Kidney epithelial cell (primary cell): ENCODE data around the gene AGAP3. TPM values are rescaled to one million over a fixed set of nuclear protein-coding genes. Genes with fewer than 3 reads are reported as not detected.
A peak's percentile ranks its signal among the peaks of the same experiment; 100 is the strongest.
"Not testable (repeated sequence)": the region's sequence is repeated elsewhere in the genome, so short reads cannot be mapped to it uniquely, and the experiment has no call there.

Source experiments
- DNase-seq: peaks from one replicate; pipeline ENCODE4 v3.0.0-alpha.2; 2010; ENCODE audit warnings: low read depth
- H3K27me3 ChIP-seq: 2 replicates; pipeline ENCODE4 v1.6.0; 2011; ENCODE audit warnings: low read length; ENCODE audit not compliant: control insufficient read depth, insufficient read depth
- H3K36me3 ChIP-seq: 2 replicates; pipeline ENCODE4 v1.5.1; 2011; ENCODE audit warnings: low read length; ENCODE audit not compliant: control insufficient read depth, insufficient read depth
- H3K4me3 ChIP-seq: 2 replicates; pipeline ENCODE4 v1.5.1; 2011; ENCODE audit warnings: low read depth, mild to moderate bottlenecking, control low read depth, low read length
- total RNA-seq: library from RNA; depleted of rRNA; stranded (reverse); fragments of >200 nt; gene quantifications from 2 replicates; pipeline ENCODE4 v1.2.3, GENCODE V29; 2015
- TF ChIP-seq, protein P1 (sequence below): IDR thresholded peaks from 2 replicates; pipeline ENCODE4 v1.5.1; 2011; ENCODE audit warnings: mild to moderate bottlenecking, moderate library complexity, low read length, control low read depth, inconsistent platforms; ENCODE audit not compliant: insufficient read depth, poor library complexity, severe bottlenecking

The AGAP3 gene
- 77.4 and 92.8 TPM in 2 replicates for total RNA-seq

DNA sequence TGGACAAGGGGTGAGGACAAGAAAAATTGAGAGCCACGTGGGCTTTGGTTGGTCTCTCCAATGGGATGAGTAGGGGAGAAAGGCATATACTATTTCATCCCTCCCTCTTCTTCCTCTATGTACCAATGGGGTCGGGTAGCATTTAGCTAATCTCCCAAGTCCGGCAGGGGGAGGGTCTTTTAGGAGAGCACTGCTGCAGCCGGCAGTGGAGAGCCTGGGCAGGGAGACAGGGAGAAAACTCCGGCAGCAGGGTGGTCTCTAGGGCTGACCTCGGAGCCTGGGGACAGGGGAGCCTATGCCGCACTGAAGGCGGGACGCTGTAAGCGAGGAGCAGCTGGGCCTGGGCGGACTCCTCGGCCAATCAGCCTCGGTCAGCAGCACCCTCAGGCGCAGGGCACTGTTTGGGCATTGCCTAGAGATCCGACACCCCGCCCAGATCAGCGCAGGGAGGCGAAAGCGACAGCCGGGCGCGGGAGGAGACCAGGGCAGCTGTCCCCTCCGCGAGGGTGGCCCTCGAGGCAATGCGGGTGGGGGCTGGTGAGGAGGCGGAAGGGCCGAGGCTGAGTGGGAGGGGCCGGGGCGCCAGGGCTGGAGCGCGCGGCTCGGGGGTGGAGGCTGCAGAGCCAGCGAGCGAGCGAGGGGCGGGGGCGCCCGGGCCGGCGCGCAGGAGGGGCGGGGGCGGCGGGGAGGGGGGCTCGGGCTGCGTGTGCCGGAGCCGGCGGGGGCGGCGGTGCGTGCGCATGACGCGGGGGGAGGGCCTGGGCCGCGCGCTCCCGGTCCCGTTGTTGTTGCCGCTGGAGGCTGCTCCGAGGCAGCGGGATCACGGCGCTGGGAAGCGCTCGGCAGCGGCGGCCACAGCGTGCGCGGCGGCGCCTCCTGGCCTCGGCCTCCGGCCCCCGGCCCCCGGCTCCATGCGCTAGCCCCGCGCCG is at the start of gene AGAP3:
AGAP3 (plus strand) TSS at position 785 of the 930 bp plus-strand sequence. CDS start 267 bp downstream, outside the sequence.
- Histone ChIP-seq H3K4me3 (peak within 1 kb of the TSS; percentile 81), H3K36me3 (peaks cover 1% of the 10 kb centered on the region), H3K27me3 (no peaks in the 10 kb centered on the region)
- DNase-seq = no peak
- TF ChIP-seq, protein P1, sequence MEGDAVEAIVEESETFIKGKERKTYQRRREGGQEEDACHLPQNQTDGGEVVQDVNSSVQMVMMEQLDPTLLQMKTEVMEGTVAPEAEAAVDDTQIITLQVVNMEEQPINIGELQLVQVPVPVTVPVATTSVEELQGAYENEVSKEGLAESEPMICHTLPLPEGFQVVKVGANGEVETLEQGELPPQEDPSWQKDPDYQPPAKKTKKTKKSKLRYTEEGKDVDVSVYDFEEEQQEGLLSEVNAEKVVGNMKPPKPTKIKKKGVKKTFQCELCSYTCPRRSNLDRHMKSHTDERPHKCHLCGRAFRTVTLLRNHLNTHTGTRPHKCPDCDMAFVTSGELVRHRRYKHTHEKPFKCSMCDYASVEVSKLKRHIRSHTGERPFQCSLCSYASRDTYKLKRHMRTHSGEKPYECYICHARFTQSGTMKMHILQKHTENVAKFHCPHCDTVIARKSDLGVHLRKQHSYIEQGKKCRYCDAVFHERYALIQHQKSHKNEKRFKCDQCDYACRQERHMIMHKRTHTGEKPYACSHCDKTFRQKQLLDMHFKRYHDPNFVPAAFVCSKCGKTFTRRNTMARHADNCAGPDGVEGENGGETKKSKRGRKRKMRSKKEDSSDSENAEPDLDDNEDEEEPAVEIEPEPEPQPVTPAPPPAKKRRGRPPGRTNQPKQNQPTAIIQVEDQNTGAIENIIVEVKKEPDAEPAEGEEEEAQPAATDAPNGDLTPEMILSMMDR = no peak

DNA sequence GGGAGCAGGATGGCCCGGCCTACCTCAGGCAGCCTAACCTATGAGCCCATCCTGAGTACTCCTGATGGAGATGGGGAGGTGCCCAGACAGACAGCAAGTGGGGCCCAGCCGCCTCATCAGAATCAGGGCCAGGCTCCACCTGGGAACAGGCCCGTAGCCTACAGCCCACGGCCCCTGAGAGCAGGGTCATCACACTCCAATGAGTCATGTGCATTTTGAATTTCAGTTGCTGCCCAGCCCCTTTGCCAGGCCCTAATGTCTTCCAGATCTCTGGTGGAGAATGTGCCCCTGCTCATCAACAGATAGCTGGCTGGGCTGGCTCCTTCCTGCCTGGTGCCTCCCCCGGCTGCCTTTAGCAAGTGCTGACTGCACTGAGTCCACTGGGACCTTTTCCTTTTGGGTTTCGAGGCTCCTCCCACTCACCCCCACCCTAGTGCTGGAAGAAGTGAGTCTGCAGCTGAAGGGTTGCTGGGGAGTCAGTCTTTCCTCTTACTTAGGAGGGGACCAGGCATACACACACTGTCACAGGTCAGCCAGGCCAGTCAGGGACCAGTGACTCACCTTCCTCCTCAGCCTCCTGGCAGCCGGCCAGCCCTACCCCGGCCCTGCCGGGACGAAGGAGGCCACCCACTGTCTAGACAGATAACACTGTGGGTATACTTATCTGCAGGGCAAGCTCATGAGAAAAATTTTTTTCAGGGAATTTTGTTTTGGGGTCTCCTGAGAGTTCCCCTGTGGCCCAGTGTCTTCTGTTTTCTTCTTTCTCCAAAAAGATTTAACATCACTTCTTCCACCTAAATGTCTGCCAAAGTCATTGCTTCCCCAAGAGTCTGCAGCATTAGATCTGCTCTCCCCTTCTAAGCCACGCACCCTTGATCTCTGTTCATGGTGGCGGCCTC is 47.1 kb upstream of the AGAP3 start:
- Histone ChIP-seq H3K4me3 (no peak overlapping the region), H3K36me3 (no peaks in the 10 kb centered on the region), H3K27me3 (no peaks in the 10 kb centered on the region)
- TF ChIP-seq, protein P1 = no peak
- DNase-seq = peak; percentile 87

DNA sequence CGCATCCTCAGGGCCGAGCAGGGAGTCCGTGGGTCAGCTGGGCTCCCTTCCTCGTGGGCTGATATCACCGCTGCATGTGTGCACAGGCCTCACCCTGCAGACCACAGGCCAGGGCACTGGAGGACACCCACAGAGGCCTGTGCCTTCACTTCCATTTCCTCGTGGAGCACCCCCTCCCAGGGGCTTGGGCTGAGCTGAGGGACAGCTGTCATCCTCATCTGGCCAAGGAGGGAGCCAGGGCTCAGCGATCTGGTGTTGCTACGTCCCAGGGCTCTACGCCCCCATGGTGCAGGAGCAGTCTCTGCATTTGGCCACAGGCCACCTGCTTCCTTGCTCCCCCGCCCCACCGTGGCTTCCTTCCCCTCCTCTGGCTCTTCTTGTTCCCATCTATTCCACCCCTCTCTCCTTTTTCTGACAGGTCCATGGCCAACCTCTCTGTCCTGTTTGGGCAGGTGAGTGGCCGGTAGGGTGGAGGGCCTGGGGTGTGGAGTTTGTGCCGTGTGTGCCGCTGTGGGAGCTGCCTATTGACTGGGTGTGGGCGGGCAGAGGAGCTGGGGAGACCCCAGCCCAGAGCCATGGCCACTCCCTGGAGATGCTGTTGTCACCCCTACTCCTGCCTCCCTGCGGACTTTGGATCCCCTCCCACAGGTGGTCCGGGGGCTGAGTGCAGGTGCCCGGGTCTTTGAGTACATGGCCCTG is 46.3 kb upstream of the AGAP3 start:
- TF ChIP-seq, protein P1 = no peak
- Histone ChIP-seq H3K36me3 (no peaks in the 10 kb centered on the region), H3K27me3 (no peaks in the 10 kb centered on the region), H3K4me3 (no peak overlapping the region)
- no peak for DNase-seq

DNA sequence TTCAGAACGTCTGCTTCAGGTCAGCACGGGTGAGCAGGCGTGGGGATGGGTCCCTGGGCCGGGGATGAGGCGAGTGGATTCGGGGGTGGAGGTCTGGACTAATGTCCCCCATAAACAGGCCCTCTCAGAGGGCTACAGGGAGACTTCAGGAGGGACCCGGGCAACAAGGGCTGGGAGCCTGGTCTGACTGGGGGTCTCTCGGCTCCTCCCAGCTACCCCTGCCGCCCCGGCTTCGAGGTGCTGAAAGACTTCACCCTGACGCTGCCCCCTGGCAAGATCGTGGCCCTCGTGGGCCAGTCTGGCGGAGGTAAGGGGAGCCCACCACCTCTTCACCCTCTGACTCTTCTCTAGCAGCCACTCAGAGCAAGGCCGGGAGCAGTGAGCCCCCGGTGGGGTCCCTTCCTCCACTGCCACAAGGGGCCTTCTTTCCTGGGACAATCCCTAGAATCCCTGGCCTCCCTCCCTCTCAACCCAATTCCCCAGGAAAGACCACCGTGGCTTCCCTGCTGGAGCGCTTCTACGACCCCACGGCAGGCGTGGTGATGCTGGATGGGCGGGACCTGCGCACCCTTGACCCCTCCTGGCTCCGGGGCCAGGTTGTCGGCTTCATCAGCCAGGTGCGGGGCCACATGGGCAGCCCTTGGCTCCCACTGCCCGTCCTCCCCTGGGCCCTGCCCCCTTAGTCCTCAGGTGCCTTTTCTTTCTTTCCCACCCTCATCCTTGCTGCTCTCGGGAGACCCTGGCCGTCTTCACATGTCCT is 45.5 kb upstream of the AGAP3 start:
- TF ChIP-seq, protein P1 = no peak
- Histone ChIP-seq H3K27me3 (no peaks in the 10 kb centered on the region), H3K4me3 (no peak overlapping the region), H3K36me3 (no peaks in the 10 kb centered on the region)
- DNase-seq = no peak

DNA sequence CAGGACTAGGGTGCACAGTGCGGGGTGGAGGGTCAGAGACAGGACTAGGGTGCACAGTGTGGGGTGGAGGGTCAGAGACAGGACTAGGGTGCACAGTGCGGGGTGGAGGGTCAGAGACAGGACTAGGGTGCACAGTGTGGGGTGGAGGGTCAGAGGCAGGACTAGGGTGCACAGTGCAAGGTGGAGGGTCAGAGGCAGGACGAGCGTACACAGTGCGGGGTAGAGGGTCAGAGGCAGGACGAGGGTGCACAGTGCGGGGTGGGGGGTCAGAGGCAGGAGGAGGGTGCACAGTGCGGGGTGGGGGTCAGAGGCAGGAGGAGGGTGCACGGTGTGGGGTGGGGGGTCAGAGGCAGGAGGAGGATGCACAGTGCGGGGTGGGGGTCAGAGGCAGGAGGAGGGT is 42.8 kb upstream of the AGAP3 start:
- DNase-seq, H3K4me3 ChIP-seq, H3K36me3 ChIP-seq, H3K27me3 ChIP-seq: not testable (repeated sequence)
